H1 (cell line): ENCODE results near the gene CLPTM1L. TPM values are rescaled to one million over a fixed set of nuclear protein-coding genes. Genes with fewer than 3 reads are reported as not detected.

Experiments
- CTCF ChIA-PET: fragments of 300-600 bp; sonication (Branson Sonifier 250); formaldehyde crosslinking; loops from one replicate; lab custom pipeline; 2021; ENCODE audit not compliant: partially characterized antibody; lab: Charles Lee
- POLR2A ChIA-PET: fragments of 300-600 bp; sonication (Branson Sonifier 250); formaldehyde crosslinking; loops from one replicate; lab custom pipeline; 2021; ENCODE audit warnings: inconsistent platforms; ENCODE audit not compliant: partially characterized antibody; lab: Charles Lee
- DNase-seq, 2 experiments: peaks; one replicate each; pipeline versions ENCODE4 v3.0.0 to v3.0.0-alpha.2; 2010 to 2022; ENCODE audit warnings: low spot score in 2 of 2, low read depth in 1 of 2, mixed read lengths in 1 of 2
- FAIRE-seq: peaks from 2 replicates; lab custom pipeline; 2011; peaks lifted over from hg19 to GRCh38; lab: Jason Lieb, UNC
- H2AFZ ChIP-seq: 2 replicates; pipeline ENCODE4 v1.8.1; 2012; ENCODE audit warnings: low read length, inconsistent platforms
- H2AK5ac ChIP-seq: 2 replicates; pipeline ENCODE4 v1.6.1; 2013; ENCODE audit warnings: low read depth, low read length
- H2BK120ac ChIP-seq: replicated peaks from 2 replicates; pipeline ENCODE3; 2013; ENCODE audit warnings: low read depth, low read length, inconsistent platforms
- H2BK12ac ChIP-seq: 2 replicates; pipeline ENCODE4 v1.6.1; 2013; ENCODE audit warnings: low read depth, low read length
- H2BK15ac ChIP-seq: 2 replicates; pipeline ENCODE4 v1.6.1; 2013; ENCODE audit warnings: low read length
- H2BK20ac ChIP-seq: 2 replicates; pipeline ENCODE4 v1.6.1; 2013; ENCODE audit warnings: low read length
- H2BK5ac ChIP-seq: 2 replicates; pipeline ENCODE4 v1.6.1; 2013; ENCODE audit warnings: low read depth, low read length
- H3K14ac ChIP-seq: 2 replicates; pipeline ENCODE4 v1.6.1; 2013; ENCODE audit warnings: inconsistent platforms; ENCODE audit not compliant: insufficient read length
- H3K18ac ChIP-seq: 2 replicates; pipeline ENCODE4 v1.6.1; 2013; ENCODE audit warnings: low read length; ENCODE audit errors: extremely low read depth
- H3K23ac ChIP-seq: 2 replicates; pipeline ENCODE4 v1.6.1; 2013; ENCODE audit warnings: inconsistent platforms; ENCODE audit not compliant: insufficient read length
- H3K23me2 ChIP-seq: 2 replicates; pipeline ENCODE4 v1.6.1; 2013; ENCODE audit warnings: low read depth, low read length
- H3K27ac ChIP-seq: 2 replicates; pipeline ENCODE4 v1.6.1; 2011; ENCODE audit warnings: low read depth, low read length, inconsistent platforms
- H3K27me3 ChIP-seq, 4 experiments: replicated peaks in 1 of 4; 1 replicate in 1 of 4; 2 replicates in 3 of 4; pipeline versions ENCODE4 v1.6.1 to v1.8.1; 2011 to 2013; ENCODE audit warnings: low read length in 3 of 4, mild to moderate bottlenecking in 3 of 4, inconsistent platforms in 2 of 4, mixed read lengths in 2 of 4, moderate library complexity in 1 of 4; ENCODE audit not compliant: control insufficient read depth in 3 of 4, insufficient read depth in 3 of 4; ENCODE audit errors: extremely low read depth in 1 of 4
- H3K36me3 ChIP-seq, 4 experiments: 2 replicates each; pipeline versions ENCODE4 v1.6.1 to v1.8.1; 2011 to 2013; ENCODE audit warnings: mild to moderate bottlenecking in 4 of 4, low read length in 3 of 4, moderate library complexity in 2 of 4, control low read depth in 1 of 4, inconsistent platforms in 1 of 4; ENCODE audit not compliant: insufficient read depth in 4 of 4, control insufficient read depth in 2 of 4
- H3K4ac ChIP-seq: replicated peaks from 2 replicates; pipeline ENCODE3; 2013; ENCODE audit warnings: low read length, low read depth, mixed read lengths, inconsistent platforms; ENCODE audit not compliant: insufficient read length
- H3K4me1 ChIP-seq, 4 experiments: replicated peaks in 1 of 4; 1 replicate in 1 of 4; 2 replicates in 3 of 4; pipeline versions ENCODE4 v1.6.1 to v1.8.1; 2011 to 2013; ENCODE audit warnings: low read length in 3 of 4, inconsistent platforms in 2 of 4, mixed read lengths in 1 of 4; ENCODE audit not compliant: insufficient read depth in 4 of 4, control insufficient read depth in 3 of 4
- H3K4me2 ChIP-seq, 2 experiments: 2 replicates each; pipeline versions ENCODE4 v1.6.1 to v1.8.1; 2011 to 2013; ENCODE audit warnings: low read depth in 2 of 2, low read length in 2 of 2, control low read depth in 1 of 2, inconsistent platforms in 1 of 2, mild to moderate bottlenecking in 1 of 2; ENCODE audit not compliant: insufficient read depth in 1 of 2
- H3K4me3 ChIP-seq, 4 experiments: fragments of 200-600, 300-600 bp in 1 of 4; sonication (generic), shearing (Covaris generic), sonication (Bioruptor Twin) in 1 of 4; 2 replicates each; pipeline versions ENCODE4 v1.5.1 to v1.8.1; 2011 to 2016; ENCODE audit warnings: low read length in 4 of 4, low read depth in 3 of 4, control low read depth in 2 of 4, inconsistent platforms in 2 of 4, mild to moderate bottlenecking in 2 of 4, mixed read lengths in 1 of 4, moderate library complexity in 1 of 4; ENCODE audit not compliant: insufficient read depth in 2 of 4; ENCODE audit errors: extremely low read depth in 1 of 4
- H3K56ac ChIP-seq: replicated peaks from 2 replicates; pipeline ENCODE3; 2013; ENCODE audit warnings: low read depth, mild to moderate bottlenecking, mixed read lengths, low read length, inconsistent platforms; ENCODE audit not compliant: insufficient read length
- H3K79me1 ChIP-seq: 2 replicates; pipeline ENCODE4 v1.6.1; 2013; ENCODE audit warnings: low read depth, low read length, control low read depth
- H3K79me2 ChIP-seq, 2 experiments: 2 replicates each; pipeline versions ENCODE4 v1.6.1 to v1.8.1; 2012 to 2013; ENCODE audit warnings: low read length in 2 of 2, mild to moderate bottlenecking in 2 of 2, inconsistent platforms in 1 of 2; ENCODE audit not compliant: insufficient read depth in 2 of 2, control insufficient read depth in 1 of 2
- H3K9ac ChIP-seq, 4 experiments: replicated peaks in 1 of 4; 1 replicate in 1 of 4; 2 replicates in 3 of 4; pipeline versions ENCODE4 v1.6.1 to v1.8.1; 2011 to 2013; ENCODE audit warnings: low read depth in 3 of 4, low read length in 3 of 4, control low read depth in 2 of 4, mild to moderate bottlenecking in 2 of 4, moderate library complexity in 2 of 4, inconsistent platforms in 1 of 4; ENCODE audit errors: extremely low read depth in 1 of 4
- H3K9me3 ChIP-seq, 2 experiments: 2 replicates each; pipeline versions ENCODE4 v1.6.1 to v1.8.1; 2012 to 2013; ENCODE audit warnings: mild to moderate bottlenecking in 2 of 2, moderate library complexity in 2 of 2, control low read depth in 1 of 2, inconsistent platforms in 1 of 2, low read depth in 1 of 2, low read length in 1 of 2, mixed read lengths in 1 of 2; ENCODE audit not compliant: insufficient read depth in 2 of 2
- H4K20me1 ChIP-seq, 2 experiments: replicated peaks in 1 of 2; 2 replicates each; pipeline versions ENCODE3 to v1.8.1; 2011 to 2013; ENCODE audit warnings: inconsistent platforms in 2 of 2, low read length in 2 of 2, mild to moderate bottlenecking in 1 of 2; ENCODE audit not compliant: insufficient read depth in 2 of 2, control insufficient read depth in 1 of 2
- H4K5ac ChIP-seq: 2 replicates; pipeline ENCODE4 v1.6.1; 2013; ENCODE audit warnings: low read length, low read depth, mixed read lengths, inconsistent platforms; ENCODE audit not compliant: insufficient read length
- H4K8ac ChIP-seq: 2 replicates; pipeline ENCODE4 v1.8.0; 2013; ENCODE audit warnings: mild to moderate bottlenecking, moderate library complexity, low read length, inconsistent platforms; ENCODE audit not compliant: insufficient read depth; ENCODE audit errors: extremely low read depth
- H4K91ac ChIP-seq: replicated peaks from 2 replicates; pipeline ENCODE3; 2013; ENCODE audit warnings: low read length, mixed read lengths, inconsistent platforms; ENCODE audit not compliant: insufficient read length
- ASH2L ChIP-seq: fragments of 200-600, 300-600 bp; sonication (generic); IDR thresholded peaks from one replicate; pipeline ENCODE4 v1.7.1; 2017; ENCODE audit warnings: low read length
- FOSL1 ChIP-seq: IDR thresholded peaks from 2 replicates; pipeline ENCODE4 v1.6.1; 2011; ENCODE audit warnings: mild to moderate bottlenecking, low read depth, low read length, moderate library complexity; ENCODE audit not compliant: insufficient read depth
- JUN ChIP-seq: IDR thresholded peaks from 2 replicates; pipeline ENCODE4 v1.6.1; 2011; ENCODE audit warnings: low read depth, mild to moderate bottlenecking, improper control_type of control experiment, low read length
- NANOG ChIP-seq: IDR thresholded peaks from 2 replicates; pipeline ENCODE4 v1.6.1; 2011; ENCODE audit warnings: low read length, low read depth, mild to moderate bottlenecking, inconsistent platforms; ENCODE audit not compliant: insufficient read depth, poor library complexity, severe bottlenecking
- RBBP5 ChIP-seq: IDR thresholded peaks from 2 replicates; pipeline ENCODE4 v1.7.1; 2012; ENCODE audit warnings: low read depth, mild to moderate bottlenecking, inconsistent platforms, low read length, moderate library complexity, borderline replicate concordance
- SAP30 ChIP-seq: fragments of 300-600 bp; sonication (generic); IDR thresholded peaks from 2 replicates; pipeline ENCODE4 v1.7.1; 2012; ENCODE audit warnings: low read length, moderate library complexity, mild to moderate bottlenecking, inconsistent platforms; ENCODE audit not compliant: insufficient read depth, insufficient replicate concordance
- SIX5 ChIP-seq: IDR thresholded peaks from 2 replicates; pipeline ENCODE4 v1.6.1; 2011; ENCODE audit warnings: mild to moderate bottlenecking, low read depth, low read length
- SUZ12 ChIP-seq: fragments of 200-600 bp; sonication (generic); IDR thresholded peaks from 2 replicates; pipeline ENCODE4 v1.6.1; 2012; ENCODE audit warnings: mild to moderate bottlenecking, inconsistent platforms, low read length, moderate library complexity, mixed read lengths
- WGBS, 2 experiments: shearing (Covaris generic) in 1 of 2; methylation state at CpG; one replicate each; pipeline versions ENCODE4 v1.1.6 to v1.1.7; 2013 to 2015; ENCODE audit warnings: low lambda C conversion rate in 2 of 2, mixed read lengths in 2 of 2, inconsistent platforms in 1 of 2, low coverage in 1 of 2, missing lambda C conversion rate in 1 of 2; ENCODE audit not compliant: insufficient replicate concordance in 2 of 2, insufficient coverage in 1 of 2, insufficient read length in 1 of 2; ENCODE audit errors: extremely low coverage in 1 of 2, missing lambda C conversion rate in 1 of 2; 5-methylcytosine and 5-hydroxymethylcytosine counted together
- polyA plus RNA-seq, 7 experiments: library from polyadenylated mRNA; depleted of rRNA in 3 of 7; stranded (reverse) in 5 of 7; unstranded in 2 of 7; fragments of >200 nt in 5 of 7; fragments of 200-250 nt in 2 of 7; gene quantifications; 1 replicate in 5 of 7; 2 replicates in 1 of 7; 4 replicates in 1 of 7; pipeline versions ENCODE4 v1.2.1 to v1.2.3, GENCODE V29; 2011 to 2013; ENCODE audit warnings: missing spikeins in 2 of 7, mixed read lengths in 2 of 7
- total RNA-seq: library from RNA; stranded (reverse); fragmentation: NEBNext Ultra II Directional; extraction: Animal tissue kit (Norgen Biotek cat#: 25700); gene quantifications from 2 replicates; pipeline ENCODE4 v1.2.1, GENCODE V29; 2021
- TF ChIP-seq, protein P1 (sequence below): IDR thresholded peaks from 2 replicates; pipeline ENCODE4 v1.6.1; 2012; ENCODE audit warnings: inconsistent platforms
- TF ChIP-seq, protein P2 (sequence below): IDR thresholded peaks from 2 replicates; pipeline ENCODE4 v1.6.1; 2011; ENCODE audit warnings: low read depth, mild to moderate bottlenecking, low read length; ENCODE audit not compliant: insufficient read depth

Gene CLPTM1L
- total and polyA plus RNA-seq, 2 of the 8 experiments (the other 6 are each of a cell fraction or from before 2014, with no cell fraction given) = 102 to 119 TPM

- 95% methylated on average over 14 of the region's 14 CpGs; no CpG with 5 or more reads in 1 of the 2 experiments for WGBS, 2 experiments
- Histone ChIP-seq H3K18ac (no peak overlapping the region), H2BK12ac (no peak overlapping the region), H3K56ac (no peak overlapping the region), H3K4me2 (no peak overlapping the region), H3K79me2 (no peaks in the 10 kb centered on the region), H3K14ac (no peak overlapping the region), H2AK5ac (no peak overlapping the region), H3K79me1 (peaks cover 7% of the 10 kb centered on the region; the same call in 1 of the 2 replicates), H2BK15ac (no peak overlapping the region), H4K5ac (no peak overlapping the region), H3K23me2 (no peaks in the 10 kb centered on the region), H2BK20ac (no peak overlapping the region), H2BK5ac (no peak overlapping the region), H2BK120ac (no peak overlapping the region), H3K27ac (no peak overlapping the region), H3K4me3 (no peak overlapping the region), H3K27me3 (no peaks in the 10 kb centered on the region), H4K8ac (no peak overlapping the region), H4K20me1 (peaks cover 10 to 27% of the 10 kb centered on the region in 2 experiments), H3K4me1 (no peaks in the 10 kb centered on the region), H3K23ac (no peak overlapping the region), H3K4ac (no peak overlapping the region), H4K91ac (no peak overlapping the region), H2AFZ (no peak overlapping the region), H3K9ac (no peak overlapping the region), H3K9me3 (no peaks in the 10 kb centered on the region), H3K36me3 (peaks cover 32 to 71% (median 60%) of the 10 kb centered on the region in 4 experiments; a peak in 7 of 8 replicates)
- ChIA-PET CTCF (interaction anchor here (1.1 kb wide), 1 partner anchor 12 kb away, joined by 3 read pairs; no protein-coding TSS in a partner anchor), POLR2A (interaction anchor here (1.8 kb wide), 1 partner anchor 18 kb away, joined by 6 read pairs; no protein-coding TSS in a partner anchor)
- FAIRE-seq (no peak), DNase-seq (no peak)
- no peak for TF ChIP-seq ASH2L
- TF ChIP-seq, protein P1, sequence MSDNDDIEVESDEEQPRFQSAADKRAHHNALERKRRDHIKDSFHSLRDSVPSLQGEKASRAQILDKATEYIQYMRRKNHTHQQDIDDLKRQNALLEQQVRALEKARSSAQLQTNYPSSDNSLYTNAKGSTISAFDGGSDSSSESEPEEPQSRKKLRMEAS = no peak
- TF ChIP-seq SAP30 = no peak
- TF ChIP-seq FOSL1 = no peak
- TF ChIP-seq SUZ12 = no peak
- no peak for TF ChIP-seq SIX5
- TF ChIP-seq NANOG = no peak
- TF ChIP-seq RBBP5 = no peak
- TF ChIP-seq, protein P2, sequence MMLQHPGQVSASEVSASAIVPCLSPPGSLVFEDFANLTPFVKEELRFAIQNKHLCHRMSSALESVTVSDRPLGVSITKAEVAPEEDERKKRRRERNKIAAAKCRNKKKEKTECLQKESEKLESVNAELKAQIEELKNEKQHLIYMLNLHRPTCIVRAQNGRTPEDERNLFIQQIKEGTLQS = no peak
- no peak for TF ChIP-seq JUN
Observed at GRCh38 chr5:1336106-1336561, 8.8 kb downstream of the CLPTM1L start.
